Measurements from ENCODE around the gene ZNF165.
A peak's percentile ranks its signal among the peaks of the same experiment; 100 is the strongest.

ZNF165 gene

GRCh38 chr6:28078050-28078449 lies 2.3 kb upstream of the ZNF165 start:
- H2AK5ac ChIP-seq (ENCODE audit: low read length), result no peak overlapping the region
- H3K9ac ChIP-seq (ENCODE audit: low read length), result no peak overlapping the region
- no peak overlapping the region for H2BK120ac ChIP-seq (ENCODE audit: low read depth, low read length)
- H3K18ac ChIP-seq (ENCODE audit: low read length), result no peak overlapping the region
- no peak overlapping the region for H3K56ac ChIP-seq (ENCODE audit: low read length)
- no peak overlapping the region for H3K27ac ChIP-seq (ENCODE audit: low read depth, low read length)
- H3K36me3 ChIP-seq (ENCODE audit: control insufficient read depth, insufficient read depth, low read length), result no peaks in the 10 kb centered on the region
- H3K4me2 ChIP-seq (ENCODE audit: low read length), result no peak overlapping the region
- no peak overlapping the region for H2BK15ac ChIP-seq (replicated peaks; ENCODE audit: low read depth)
- H3K27me3 ChIP-seq (ENCODE audit: insufficient read depth, low read length, poor library complexity), result no peaks in the 10 kb centered on the region
- no peak overlapping the region for H3K4ac ChIP-seq (ENCODE audit: low read depth, low read length)
- DNase-seq, result no peak
- H3K79me2 ChIP-seq (ENCODE audit: control insufficient read depth, insufficient read depth, low read length), result peaks cover 6% of the 10 kb centered on the region
- no peak overlapping the region for H3K4me3 ChIP-seq (ENCODE audit: low read length)
- H2BK5ac ChIP-seq (ENCODE audit: low read length), result no peak overlapping the region
- no peaks in the 10 kb centered on the region for H3K4me1 ChIP-seq (ENCODE audit: control insufficient read depth, low read depth, low read length)
- no peak overlapping the region for H4K8ac ChIP-seq (ENCODE audit: low read depth, low read length)
- H3K79me1 ChIP-seq (ENCODE audit: low read length), result no peaks in the 10 kb centered on the region
- no peak overlapping the region for H3K23ac ChIP-seq (ENCODE audit: low read length)
- H4K5ac ChIP-seq (ENCODE audit: low read length), result no peak overlapping the region

GRCh38 chr6:28078836-28079235 lies 1.5 kb upstream of the ZNF165 start:
- Histone ChIP-seq H3K4me1 (ENCODE audit: control insufficient read depth, low read depth, low read length) (no peaks in the 10 kb centered on the region), H3K4me3 (ENCODE audit: low read length) (no peak overlapping the region), H3K56ac (ENCODE audit: low read length) (no peak overlapping the region), H3K4ac (ENCODE audit: low read depth, low read length) (no peak overlapping the region), H4K8ac (ENCODE audit: low read depth, low read length) (no peak overlapping the region), H2BK15ac (replicated peaks; ENCODE audit: low read depth) (no peak overlapping the region), H3K4me2 (ENCODE audit: low read length) (no peak overlapping the region), H2BK5ac (ENCODE audit: low read length) (no peak overlapping the region), H2BK120ac (ENCODE audit: low read depth, low read length) (no peak overlapping the region), H3K9ac (ENCODE audit: low read length) (no peak overlapping the region), H2AK5ac (ENCODE audit: low read length) (no peak overlapping the region), H3K27me3 (ENCODE audit: insufficient read depth, low read length, poor library complexity) (no peaks in the 10 kb centered on the region), H3K79me2 (ENCODE audit: control insufficient read depth, insufficient read depth, low read length) (peaks cover 6% of the 10 kb centered on the region), H3K36me3 (ENCODE audit: control insufficient read depth, insufficient read depth, low read length) (no peaks in the 10 kb centered on the region), H3K23ac (ENCODE audit: low read length) (no peak overlapping the region), H3K18ac (ENCODE audit: low read length) (no peak overlapping the region), H4K5ac (ENCODE audit: low read length) (no peak overlapping the region), H3K79me1 (ENCODE audit: low read length) (no peaks in the 10 kb centered on the region), H3K27ac (ENCODE audit: low read depth, low read length) (no peak overlapping the region)
- WGBS (ENCODE audit: extremely low coverage, insufficient coverage, low lambda C conversion rate), result no CpG with 5 or more reads among the region's 6 CpGs
- DNase-seq, result peak; percentile 16

DNA sequence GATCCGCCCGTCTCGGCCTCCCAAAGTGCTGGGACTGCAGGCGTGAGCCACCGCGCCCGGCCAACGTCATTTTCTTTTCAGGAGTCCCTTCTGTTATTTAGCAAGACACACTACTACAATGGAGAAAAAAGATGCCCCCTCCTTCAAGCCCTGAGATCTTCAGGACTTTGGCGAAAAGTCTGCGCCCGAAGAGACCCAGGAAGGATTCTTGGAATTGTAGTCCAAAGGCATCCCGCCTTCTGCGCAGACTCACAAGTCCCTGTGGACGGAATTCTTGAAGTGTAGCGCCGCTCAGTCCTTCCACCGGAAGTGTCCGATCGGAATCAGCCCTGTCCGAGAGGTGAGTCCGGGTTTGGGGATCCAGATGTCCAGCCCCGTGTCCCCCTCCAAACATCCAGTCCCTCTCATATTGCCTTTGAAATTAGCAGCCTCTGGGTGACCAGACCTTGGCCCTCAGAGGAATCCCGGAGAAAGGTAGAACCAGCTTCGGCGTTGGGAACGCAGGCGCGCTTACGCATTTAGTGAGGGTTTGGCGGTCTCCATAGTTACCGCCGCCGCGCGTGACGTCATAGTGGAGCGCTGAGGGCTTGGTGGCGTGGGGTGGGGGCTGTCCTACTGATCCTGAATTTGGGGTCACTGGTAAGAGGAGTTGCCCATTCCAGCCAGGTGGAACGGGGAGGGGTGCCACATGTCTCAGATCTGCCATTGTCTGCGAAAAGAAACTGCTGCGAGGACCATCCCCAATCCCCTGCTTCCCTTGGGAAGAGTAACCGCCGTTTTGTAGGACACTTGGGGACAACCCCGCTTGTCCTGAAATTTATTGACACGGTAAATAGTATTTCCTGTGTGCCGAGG lies 490 bp downstream of the ZNF165 start:
- no peaks in the 10 kb centered on the region for H3K27me3 ChIP-seq (ENCODE audit: insufficient read depth, low read length, poor library complexity)
- H2AK5ac ChIP-seq (ENCODE audit: low read length), result no peak overlapping the region
- peak overlapping the region; percentile 77 for H3K4me3 ChIP-seq (ENCODE audit: low read length)
- peak; percentile 99 for DNase-seq
- no peak overlapping the region for H3K18ac ChIP-seq (ENCODE audit: low read length)
- H4K8ac ChIP-seq (ENCODE audit: low read depth, low read length), result peak overlapping the region; percentile 79
- no peak overlapping the region for H2BK5ac ChIP-seq (ENCODE audit: low read length)
- H3K36me3 ChIP-seq (ENCODE audit: control insufficient read depth, insufficient read depth, low read length), result no peaks in the 10 kb centered on the region
- peak overlapping the region; percentile 89 for H4K5ac ChIP-seq (ENCODE audit: low read length)
- no peak overlapping the region for H3K23ac ChIP-seq (ENCODE audit: low read length)
- no peak overlapping the region for H2BK120ac ChIP-seq (ENCODE audit: low read depth, low read length)
- H3K4me2 ChIP-seq (ENCODE audit: low read length), result peak overlapping the region; percentile 69
- H3K27ac ChIP-seq (ENCODE audit: low read depth, low read length), result no peak overlapping the region
- no peaks in the 10 kb centered on the region for H3K4me1 ChIP-seq (ENCODE audit: control insufficient read depth, low read depth, low read length)
- H3K56ac ChIP-seq (ENCODE audit: low read length), result peak overlapping the region; percentile 88
- WGBS (ENCODE audit: extremely low coverage, insufficient coverage, low lambda C conversion rate), result no CpG with 5 or more reads among the region's 46 CpGs
- no peak overlapping the region for H3K4ac ChIP-seq (ENCODE audit: low read depth, low read length)
- H3K79me2 ChIP-seq (ENCODE audit: control insufficient read depth, insufficient read depth, low read length), result peaks cover 6% of the 10 kb centered on the region
- H3K79me1 ChIP-seq (ENCODE audit: low read length), result no peaks in the 10 kb centered on the region
- no peak overlapping the region for H2BK15ac ChIP-seq (replicated peaks; ENCODE audit: low read depth)
- peak overlapping the region; percentile 79 for H3K9ac ChIP-seq (ENCODE audit: low read length)

DNA sequence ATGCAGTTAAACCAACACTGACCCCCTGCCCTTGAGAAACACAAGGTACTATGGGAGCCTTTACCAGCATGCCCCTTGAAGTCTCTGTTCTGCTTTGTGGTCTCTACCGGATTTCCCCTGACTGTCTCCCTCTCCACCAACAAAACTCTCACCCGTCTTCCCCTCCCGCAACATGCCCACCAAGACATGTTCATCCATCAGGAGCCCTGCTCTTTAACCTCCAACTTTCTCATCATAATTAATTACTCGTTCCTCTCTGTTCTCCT lies 1.1 kb downstream of the ZNF165 start:
- DNase-seq, result no peak
- 100% methylated on average over 1 of the region's 4 CpGs for WGBS (ENCODE audit: extremely low coverage, insufficient coverage, low lambda C conversion rate)
- H3K27ac ChIP-seq (ENCODE audit: low read depth, low read length), result no peak overlapping the region

DNA sequence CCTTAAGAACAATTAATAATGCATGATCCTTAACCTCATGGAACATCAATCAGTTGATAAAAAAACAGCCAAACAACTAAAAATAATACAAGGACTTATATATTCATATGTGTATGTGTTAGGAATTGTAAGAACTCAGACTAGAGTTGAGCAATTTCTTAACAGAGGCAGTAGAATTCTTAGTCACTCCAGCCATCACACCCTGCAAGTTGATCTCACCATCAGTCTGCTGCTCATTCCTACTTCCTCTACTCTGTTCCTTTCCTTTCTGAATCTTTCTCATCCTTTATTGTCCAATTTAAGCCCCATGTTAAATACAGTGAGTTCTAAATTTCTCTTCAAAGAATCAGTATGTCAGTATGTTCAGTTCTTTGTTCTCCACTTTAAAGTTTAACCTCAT lies 2.6 kb downstream of the ZNF165 start:
- no peaks in the 10 kb centered on the region for H3K4me1 ChIP-seq (ENCODE audit: control insufficient read depth, low read depth, low read length)
- H3K36me3 ChIP-seq (ENCODE audit: control insufficient read depth, insufficient read depth, low read length), result no peaks in the 10 kb centered on the region
- no peak overlapping the region for H2BK120ac ChIP-seq (ENCODE audit: low read depth, low read length)
- DNase-seq, result no peak
- H3K27ac ChIP-seq (ENCODE audit: low read depth, low read length), result no peak overlapping the region
- no peak overlapping the region for H3K4me3 ChIP-seq (ENCODE audit: low read length)
- H2AK5ac ChIP-seq (ENCODE audit: low read length), result no peak overlapping the region
- no peaks in the 10 kb centered on the region for H3K79me1 ChIP-seq (ENCODE audit: low read length)
- no peak overlapping the region for H3K23ac ChIP-seq (ENCODE audit: low read length)
- no peak overlapping the region for H2BK15ac ChIP-seq (replicated peaks; ENCODE audit: low read depth)
- H3K79me2 ChIP-seq (ENCODE audit: control insufficient read depth, insufficient read depth, low read length), result peaks cover 6% of the 10 kb centered on the region
- H4K8ac ChIP-seq (ENCODE audit: low read depth, low read length), result no peak overlapping the region
- no peak overlapping the region for H3K4ac ChIP-seq (ENCODE audit: low read depth, low read length)
- no peak overlapping the region for H3K56ac ChIP-seq (ENCODE audit: low read length)
- H2BK5ac ChIP-seq (ENCODE audit: low read length), result no peak overlapping the region
- H3K4me2 ChIP-seq (ENCODE audit: low read length), result no peak overlapping the region
- H3K27me3 ChIP-seq (ENCODE audit: insufficient read depth, low read length, poor library complexity), result no peaks in the 10 kb centered on the region
- no peak overlapping the region for H3K9ac ChIP-seq (ENCODE audit: low read length)
- H3K18ac ChIP-seq (ENCODE audit: low read length), result no peak overlapping the region
- H4K5ac ChIP-seq (ENCODE audit: low read length), result no peak overlapping the region

More for the DNA sequence above, 1.1 kb downstream of the ZNF165 start:
- H2BK5ac ChIP-seq (ENCODE audit: low read length), result no peak overlapping the region
- no peak overlapping the region for H3K4ac ChIP-seq (ENCODE audit: low read depth, low read length)
- no peaks in the 10 kb centered on the region for H3K36me3 ChIP-seq (ENCODE audit: control insufficient read depth, insufficient read depth, low read length)
- no peak overlapping the region for H4K8ac ChIP-seq (ENCODE audit: low read depth, low read length)
- H2BK120ac ChIP-seq (ENCODE audit: low read depth, low read length), result no peak overlapping the region
- H2AK5ac ChIP-seq (ENCODE audit: low read length), result no peak overlapping the region
- peak overlapping the region; percentile 77 for H3K4me3 ChIP-seq (ENCODE audit: low read length)
- H3K56ac ChIP-seq (ENCODE audit: low read length), result peak overlapping the region; percentile 88
- H4K5ac ChIP-seq (ENCODE audit: low read length), result peak overlapping the region; percentile 89
- peak overlapping the region; percentile 79 for H3K9ac ChIP-seq (ENCODE audit: low read length)
- H3K27me3 ChIP-seq (ENCODE audit: insufficient read depth, low read length, poor library complexity), result no peaks in the 10 kb centered on the region
- H3K23ac ChIP-seq (ENCODE audit: low read length), result no peak overlapping the region
- peaks cover 6% of the 10 kb centered on the region for H3K79me2 ChIP-seq (ENCODE audit: control insufficient read depth, insufficient read depth, low read length)
- H2BK15ac ChIP-seq (replicated peaks; ENCODE audit: low read depth), result no peak overlapping the region
- H3K79me1 ChIP-seq (ENCODE audit: low read length), result no peaks in the 10 kb centered on the region
- peak overlapping the region; percentile 69 for H3K4me2 ChIP-seq (ENCODE audit: low read length)
- no peaks in the 10 kb centered on the region for H3K4me1 ChIP-seq (ENCODE audit: control insufficient read depth, low read depth, low read length)
- no peak overlapping the region for H3K18ac ChIP-seq (ENCODE audit: low read length)

GRCh38 chr6:28089054-28089453 lies 8.7 kb downstream of the ZNF165 start:
- no peaks in the 10 kb centered on the region for H3K27me3 ChIP-seq (ENCODE audit: insufficient read depth, low read length, poor library complexity)
- peaks cover 4% of the 10 kb centered on the region for H3K36me3 ChIP-seq (ENCODE audit: control insufficient read depth, insufficient read depth, low read length)
- no peaks in the 10 kb centered on the region for H3K79me1 ChIP-seq (ENCODE audit: low read length)
- no peak overlapping the region for H3K9ac ChIP-seq (ENCODE audit: low read length)
- no peak overlapping the region for H3K4ac ChIP-seq (ENCODE audit: low read depth, low read length)
- no peak overlapping the region for H3K4me2 ChIP-seq (ENCODE audit: low read length)
- no peak overlapping the region for H3K18ac ChIP-seq (ENCODE audit: low read length)
- H2BK120ac ChIP-seq (ENCODE audit: low read depth, low read length), result no peak overlapping the region
- no peak overlapping the region for H2BK5ac ChIP-seq (ENCODE audit: low read length)
- H3K79me2 ChIP-seq (ENCODE audit: control insufficient read depth, insufficient read depth, low read length), result no peaks in the 10 kb centered on the region
- no peak overlapping the region for H2AK5ac ChIP-seq (ENCODE audit: low read length)
- H3K27ac ChIP-seq (ENCODE audit: low read depth, low read length), result no peak overlapping the region
- H3K4me3 ChIP-seq (ENCODE audit: low read length), result peak overlapping the region; percentile 21
- H3K56ac ChIP-seq (ENCODE audit: low read length), result no peak overlapping the region
- no CpG with 5 or more reads among the region's 5 CpGs for WGBS (ENCODE audit: extremely low coverage, insufficient coverage, low lambda C conversion rate)
- H2BK15ac ChIP-seq (replicated peaks; ENCODE audit: low read depth), result no peak overlapping the region
- H4K5ac ChIP-seq (ENCODE audit: low read length), result no peak overlapping the region
- H3K4me1 ChIP-seq (ENCODE audit: control insufficient read depth, low read depth, low read length), result no peaks in the 10 kb centered on the region
- H3K23ac ChIP-seq (ENCODE audit: low read length), result no peak overlapping the region
- H4K8ac ChIP-seq (ENCODE audit: low read depth, low read length), result no peak overlapping the region
- DNase-seq, result peak; percentile 6

All from mesendoderm (in vitro differentiated cells).